ENCODE data around the gene FABP3.
"Not testable (repeated sequence)": the region's sequence is repeated elsewhere in the genome, so short reads cannot be mapped to it uniquely, and the experiment has no call there.

FABP3 gene

DNA sequence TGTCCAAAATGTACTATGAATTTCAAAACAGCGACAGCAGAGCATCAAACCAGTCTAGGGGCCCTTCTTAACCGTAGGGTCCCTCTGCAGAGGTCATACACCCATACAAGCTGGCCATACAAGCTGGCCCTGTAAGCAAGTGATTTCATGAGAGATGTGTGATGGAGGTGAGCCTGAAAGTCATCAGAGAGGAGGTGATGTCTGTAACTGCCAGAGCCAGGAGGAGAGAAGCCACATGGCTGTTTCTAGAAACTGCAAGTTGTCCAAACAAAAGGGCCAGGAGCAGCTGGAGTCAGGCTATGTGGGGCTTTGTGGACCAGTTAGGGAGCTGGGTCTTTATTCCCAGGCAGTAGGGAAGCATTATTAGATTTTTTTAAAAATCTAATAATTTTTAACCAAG lies 25.4 kb upstream of the FABP3 start:
- no peak for DNase-seq (ENCODE audit: low read depth)

DNA sequence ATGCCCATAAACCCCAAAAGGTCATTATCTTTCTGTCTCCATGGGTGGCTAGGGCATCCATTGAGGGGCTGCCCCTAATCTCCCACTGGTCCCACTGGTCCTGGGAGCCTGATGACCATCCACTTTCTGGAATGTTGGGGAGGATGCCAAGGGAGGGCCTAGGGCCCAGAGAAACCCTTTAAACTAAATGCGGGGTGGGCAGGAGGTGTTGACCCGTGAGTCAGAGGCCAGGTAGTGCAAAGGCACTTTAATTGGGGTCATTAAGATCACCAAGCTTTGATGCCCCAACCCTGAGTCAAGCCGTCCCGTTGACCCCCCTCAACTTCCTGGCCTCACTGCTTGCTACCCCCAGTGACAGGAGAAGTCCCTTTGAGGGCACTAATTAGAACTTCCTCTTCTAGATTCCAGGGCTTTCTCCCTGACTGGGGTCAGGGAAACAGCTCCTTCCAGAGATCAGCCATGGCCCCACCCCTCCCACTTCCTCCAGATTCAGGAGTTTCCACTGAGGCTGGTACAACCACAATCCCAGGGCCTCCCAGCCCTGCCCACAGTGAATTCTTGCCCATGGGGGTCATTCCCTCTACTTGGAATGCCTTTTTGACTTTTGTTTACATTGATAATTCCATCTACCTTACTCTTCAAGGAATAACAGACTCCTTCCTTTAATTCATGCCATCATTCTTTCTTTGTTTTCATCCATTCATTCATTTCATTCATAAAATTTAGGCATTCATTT lies 24.7 kb upstream of the FABP3 start:
- no peak for DNase-seq (ENCODE audit: low read depth)

DNA sequence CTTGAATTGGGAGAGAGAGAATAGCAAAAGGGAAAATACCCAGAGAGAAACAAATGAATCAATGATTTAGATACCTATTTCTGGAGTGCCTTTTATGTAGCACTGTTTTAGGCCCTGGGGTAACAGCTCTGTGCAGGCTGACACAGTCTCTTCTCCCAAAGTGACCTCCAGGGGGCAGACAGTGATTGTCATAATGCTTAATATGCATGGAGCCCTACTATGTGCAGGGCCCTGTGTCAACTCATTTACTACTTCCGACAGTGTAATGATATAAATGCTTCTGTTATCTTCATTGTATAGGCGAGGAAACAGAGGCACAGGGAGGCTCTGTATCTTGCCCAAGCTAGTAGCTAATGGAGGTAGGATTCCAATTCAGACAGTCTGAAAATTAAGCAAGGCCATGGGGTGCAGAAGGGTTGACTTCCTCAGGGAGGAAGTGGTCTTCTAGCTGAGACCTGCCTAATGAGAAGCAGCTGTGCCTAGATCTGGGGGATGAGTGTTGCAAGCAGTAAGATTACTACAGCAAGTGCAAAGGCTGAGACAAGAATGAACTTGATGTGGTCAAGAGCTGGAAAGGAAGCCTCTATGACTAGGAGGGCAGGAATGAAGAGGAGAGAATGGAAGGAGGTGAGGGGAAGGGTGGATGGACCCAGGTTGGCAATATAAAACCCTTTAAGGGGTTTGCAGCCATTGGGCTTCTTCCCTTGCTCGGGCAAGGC lies 23.9 kb upstream of the FABP3 start:
- no peak for DNase-seq (ENCODE audit: low read depth)

GRCh38 chr1:31394584-31395193 lies 21.8 kb upstream of the FABP3 start:
- peak; percentile 75 for DNase-seq (ENCODE audit: low read depth)

- DNase-seq (ENCODE audit: low read depth) = no peak
These were observed 20.6 kb upstream of the FABP3 start for GRCh38 chr1:31393463-31393862.

DNA sequence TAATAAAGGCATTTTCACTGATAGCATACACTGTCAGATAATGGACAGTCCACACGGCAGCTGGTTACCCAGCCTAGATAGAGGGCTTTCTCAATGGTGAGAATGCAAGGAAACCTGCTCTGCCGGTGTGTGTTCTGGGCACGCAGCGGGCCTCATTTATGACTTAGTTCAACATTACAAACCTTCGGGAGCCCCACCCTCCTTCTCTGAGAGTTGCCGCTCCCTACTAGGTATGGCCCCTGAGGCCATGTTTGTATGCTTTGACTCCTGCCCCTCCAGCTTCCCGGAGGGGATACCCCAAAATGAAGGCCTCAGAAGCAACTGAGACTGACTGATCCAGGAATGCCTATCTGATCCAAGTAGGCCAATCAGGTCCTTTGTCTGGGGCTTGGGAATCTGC lies 17.2 kb upstream of the FABP3 start:
- no peak for DNase-seq (ENCODE audit: low read depth)

GRCh38 chr1:31389616-31390015 lies 16.7 kb upstream of the FABP3 start:
- DNase-seq (ENCODE audit: low read depth) = no peak

GRCh38 chr1:31387612-31388011 lies 14.7 kb upstream of the FABP3 start:
- no peak for DNase-seq (ENCODE audit: low read depth)

DNA sequence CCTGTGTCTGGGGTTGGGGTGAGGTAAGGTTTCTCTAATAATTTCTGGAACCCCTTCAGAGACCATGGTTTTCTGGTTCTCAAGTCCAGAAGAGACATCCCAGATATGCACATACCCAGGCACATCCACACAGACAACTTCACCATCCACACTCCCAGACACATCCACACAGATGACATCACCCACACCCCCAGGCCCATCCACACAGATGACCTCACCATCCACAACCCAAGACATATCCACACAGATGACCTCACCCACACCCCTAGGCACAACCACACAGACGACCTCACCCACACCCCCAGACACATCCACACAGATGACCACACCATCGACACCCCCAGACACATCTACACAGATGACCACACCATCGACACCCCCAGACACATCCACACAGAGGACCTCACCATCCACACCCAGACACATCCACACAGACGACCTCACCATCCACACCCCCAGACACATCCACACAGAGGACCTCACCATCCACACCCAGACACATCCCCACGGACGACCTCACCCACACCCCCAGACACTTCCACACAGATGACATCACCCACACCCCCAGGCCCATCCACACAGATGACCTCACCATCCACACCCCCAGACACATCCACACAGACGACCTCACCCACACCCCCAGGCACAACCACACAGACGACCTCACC lies 13.8 kb upstream of the FABP3 start:
- DNase-seq (ENCODE audit: low read depth) = not testable (repeated sequence)

DNA sequence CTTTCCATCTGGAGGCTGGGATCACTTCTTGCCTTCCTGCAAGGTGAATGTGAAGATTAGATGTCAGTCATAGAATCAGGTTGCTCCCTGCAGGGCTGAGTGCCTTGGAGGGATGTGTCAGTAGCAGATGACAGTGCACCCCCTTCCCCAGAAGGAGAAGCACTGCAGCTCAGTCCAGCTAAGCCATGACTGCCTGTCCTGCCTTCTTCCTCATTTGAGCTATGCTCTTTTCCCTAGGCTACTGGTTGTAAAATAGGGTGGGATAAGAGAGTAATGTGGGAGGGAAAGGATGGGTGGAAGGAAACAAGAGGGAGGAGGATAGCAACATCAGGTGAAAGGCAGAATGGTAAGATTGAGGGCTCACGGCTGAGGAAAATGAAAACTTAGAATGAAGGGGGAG lies 11.1 kb upstream of the FABP3 start:
- no peak for DNase-seq (ENCODE audit: low read depth)

DNA sequence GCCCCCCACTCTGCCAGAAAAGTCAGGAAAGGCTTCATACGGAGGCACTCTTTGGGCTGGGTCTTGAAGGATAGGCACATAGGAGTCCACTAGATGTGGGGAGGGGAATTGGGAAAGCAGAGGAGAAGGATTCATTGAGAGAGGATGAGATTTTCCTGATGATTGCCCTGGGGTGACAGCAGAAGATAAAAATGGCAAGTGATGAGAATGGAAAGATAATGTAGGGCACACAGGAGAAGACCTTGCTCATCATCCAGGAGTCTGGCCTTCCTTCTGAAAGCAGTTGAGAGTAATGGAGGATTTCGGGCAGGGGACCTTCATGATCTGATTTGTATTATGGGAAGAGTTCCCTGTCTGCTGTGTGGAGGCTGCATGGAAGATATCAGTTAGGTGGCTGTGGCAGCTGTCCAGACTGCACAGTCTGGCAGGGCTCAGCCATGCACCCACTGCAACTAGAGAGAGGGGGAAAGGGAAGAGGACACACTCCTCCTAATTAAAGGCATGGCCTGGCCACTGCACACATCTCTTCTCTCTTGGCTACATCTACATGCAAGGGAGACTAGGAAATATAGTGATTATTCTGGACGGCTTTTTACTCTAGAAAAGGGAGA lies 9.6 kb upstream of the FABP3 start:
- no peak for DNase-seq (ENCODE audit: low read depth)

- no peak for DNase-seq (ENCODE audit: low read depth)
These were observed 8.8 kb upstream of the FABP3 start for GRCh38 chr1:31381394-31382294.

- no peak for DNase-seq (ENCODE audit: low read depth)
These were observed 7.3 kb upstream of the FABP3 start for GRCh38 chr1:31380181-31380580.

DNA sequence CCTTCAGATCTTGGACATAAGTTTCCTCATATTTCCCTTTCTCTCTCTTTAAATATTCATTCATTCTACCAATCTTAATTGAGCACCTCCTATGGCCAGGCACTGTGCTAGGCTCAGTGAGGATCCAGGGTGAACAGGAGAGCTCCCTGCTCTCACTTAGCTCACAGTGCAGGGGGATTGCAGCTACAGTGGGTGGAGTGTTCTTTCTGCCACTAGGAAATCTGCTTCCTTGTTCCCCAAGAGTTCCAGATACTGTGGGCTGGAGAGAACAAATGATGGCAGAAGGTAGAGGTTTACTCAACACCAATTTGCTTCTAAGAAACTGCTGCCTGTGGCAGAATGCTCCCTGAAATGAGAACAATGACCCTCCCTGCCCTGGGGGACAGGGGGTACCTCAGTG lies 5.1 kb upstream of the FABP3 start:
- no peak for DNase-seq (ENCODE audit: low read depth)

DNA sequence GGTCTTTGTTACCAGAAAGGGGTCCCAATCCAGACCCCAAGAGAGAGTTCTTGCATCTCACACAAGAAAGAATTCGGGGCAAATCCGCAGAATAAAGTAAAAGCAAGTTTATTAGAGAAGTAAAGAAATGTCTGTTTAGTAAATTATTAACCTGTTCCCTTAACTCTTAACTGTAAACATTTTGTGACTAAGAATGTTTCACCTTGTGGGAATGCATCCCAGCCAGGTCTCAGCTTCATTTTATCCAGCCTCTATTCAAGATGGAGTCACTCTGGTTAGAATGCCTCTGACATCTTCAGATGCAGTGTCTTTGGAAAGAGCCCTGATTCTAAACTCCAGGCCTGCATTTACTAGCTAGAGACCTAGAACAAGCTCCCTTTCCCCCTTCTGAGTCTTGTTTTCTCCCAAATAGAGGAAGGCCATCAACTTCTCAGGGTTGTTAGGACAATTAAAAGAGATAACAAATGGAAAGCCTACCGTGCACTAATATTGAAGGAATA lies 4.5 kb upstream of the FABP3 start:
- DNase-seq (ENCODE audit: low read depth) = no peak

- no peak for DNase-seq (ENCODE audit: low read depth)
These were observed 3.7 kb upstream of the FABP3 start for GRCh38 chr1:31376375-31377134.

- no peak for DNase-seq (ENCODE audit: low read depth)
These were observed 1.8 kb upstream of the FABP3 start for GRCh38 chr1:31374511-31375196.

GRCh38 chr1:31373897-31374486 lies 1.1 kb upstream of the FABP3 start:
- no peak for DNase-seq (ENCODE audit: low read depth)

DNA sequence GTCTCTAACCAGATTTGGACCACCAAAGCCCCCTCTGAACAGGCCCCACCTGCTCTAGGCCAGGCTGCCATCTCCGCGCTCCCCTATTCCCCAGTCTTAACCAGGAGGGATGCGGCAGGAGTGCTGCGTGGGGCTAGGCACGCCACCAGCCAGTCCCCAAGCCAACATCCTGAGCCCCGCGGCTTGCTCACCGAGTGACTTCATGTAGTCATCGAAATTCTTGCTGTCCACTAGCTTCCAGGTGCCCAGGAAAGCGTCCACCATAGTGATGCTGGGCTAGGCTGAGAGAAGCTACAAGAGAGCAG lies 173 bp downstream of the FABP3 start:
- no peak for DNase-seq (ENCODE audit: low read depth)

GRCh38 chr1:31372051-31372450 lies 825 bp downstream of the FABP3 start:
- DNase-seq (ENCODE audit: low read depth) = no peak
